NCI-H1930 (cell line): Measurements from ENCODE around the gene RYR3.

ENCODE experiments used
- DNase-seq, 2 experiments: peaks; one replicate each; lab custom pipeline; 2025; lab: John Stamatoyannopoulos, UW

The RYR3 gene

GRCh38 chr15:33448961-33449606 is 138.3 kb downstream of the RYR3 start:
- no peak for DNase-seq

GRCh38 chr15:33449810-33450209 is 139.0 kb downstream of the RYR3 start:
- no peak for DNase-seq

GRCh38 chr15:33451385-33451784 is 140.6 kb downstream of the RYR3 start:
- no peak for DNase-seq

GRCh38 chr15:33453761-33454160 is 143.0 kb downstream of the RYR3 start:
- DNase-seq: no peak

GRCh38 chr15:33454346-33454745 is 143.6 kb downstream of the RYR3 start:
- DNase-seq: no peak

- no peak for DNase-seq
Measured at GRCh38 chr15:33454996-33455395, 144.2 kb downstream of the RYR3 start.

- DNase-seq: no peak
Measured at GRCh38 chr15:33458421-33458820, 147.7 kb downstream of the RYR3 start.

GRCh38 chr15:33460166-33460805 is 149.5 kb downstream of the RYR3 start:
- no peak for DNase-seq

GRCh38 chr15:33461671-33462070 is 150.9 kb downstream of the RYR3 start:
- DNase-seq: no peak

GRCh38 chr15:33467146-33467815 is 156.5 kb downstream of the RYR3 start:
- no peak for DNase-seq

GRCh38 chr15:33467816-33468163 is 157.0 kb downstream of the RYR3 start:
- DNase-seq: no peak

GRCh38 chr15:33468740-33469139 is 158.0 kb downstream of the RYR3 start:
- DNase-seq: no peak

- DNase-seq: no peak
Measured at GRCh38 chr15:33473005-33473404, 162.2 kb downstream of the RYR3 start.

GRCh38 chr15:33473714-33474113 is 162.9 kb downstream of the RYR3 start:
- no peak for DNase-seq

- no peak for DNase-seq
Measured at GRCh38 chr15:33476076-33476475, 165.3 kb downstream of the RYR3 start.

GRCh38 chr15:33476908-33477307 is 166.1 kb downstream of the RYR3 start:
- no peak for DNase-seq

GRCh38 chr15:33489335-33489734 is 178.6 kb downstream of the RYR3 start:
- DNase-seq: no peak

GRCh38 chr15:33490703-33491102 is 179.9 kb downstream of the RYR3 start:
- DNase-seq: no peak

GRCh38 chr15:33492434-33493052 is 181.8 kb downstream of the RYR3 start:
- DNase-seq: no peak

GRCh38 chr15:33494306-33494705 is 183.5 kb downstream of the RYR3 start:
- DNase-seq: no peak

- peak; percentile 68 to 76 for DNase-seq
Measured at GRCh38 chr15:33500432-33501195, 189.8 kb downstream of the RYR3 start.

- no peak for DNase-seq
Measured at GRCh38 chr15:33503681-33504080, 192.9 kb downstream of the RYR3 start.
